SK-N-MC (cell line): Measurements from ENCODE around the gene INSR.

ENCODE experiments used
- DNase-seq: peaks from one replicate; pipeline ENCODE4 v3.0.0-alpha.2; 2011; ENCODE audit warnings: low read depth, low spot score
- H3K27ac ChIP-seq: fragments of 200-600 bp; sonication (generic); 2 replicates; pipeline ENCODE4 v1.5.1; 2016; ENCODE audit warnings: mixed run types
- H3K36me3 ChIP-seq: fragments of 200-600 bp; sonication (generic); 2 replicates; pipeline ENCODE4 v1.6.1; 2017; ENCODE audit warnings: antibody characterized with exemption, low read length, mixed read lengths; ENCODE audit not compliant: insufficient read depth
- H3K4me3 ChIP-seq: fragments of 200-600 bp; sonication (generic); 2 replicates; pipeline ENCODE4 v1.5.1; 2016
- H3K9ac ChIP-seq: fragments of 200-600 bp; sonication (generic); 2 replicates; pipeline ENCODE4 v1.8.0; 2017; ENCODE audit warnings: mixed run types, mixed read lengths; ENCODE audit not compliant: insufficient read length
- H3K9me3 ChIP-seq: fragments of 200-600 bp; sonication (generic); 2 replicates; pipeline ENCODE4 v1.6.1; 2017; ENCODE audit warnings: low read depth, mild to moderate bottlenecking, antibody characterized with exemption, low read length, moderate library complexity, mixed read lengths
- EZH2 ChIP-seq: fragments of 200-600 bp; sonication (generic); IDR thresholded peaks from one replicate; pipeline ENCODE4 v1.6.1; 2017; ENCODE audit warnings: antibody characterized with exemption
- FOXP2 ChIP-seq: optimal IDR thresholded peaks from 2 replicates; pipeline ENCODE3; 2011; ENCODE audit warnings: mild to moderate bottlenecking, moderate library complexity; ENCODE audit not compliant: insufficient read depth; ENCODE audit errors: extremely low read length, control extremely low read depth
- POLR2AphosphoS5 ChIP-seq: IDR thresholded peaks from 2 replicates; pipeline ENCODE4 v1.6.1; 2012; ENCODE audit warnings: mild to moderate bottlenecking, low read depth, low read length, borderline replicate concordance

INSR gene

GRCh38 chr19:7142771-7143170 is 151.4 kb downstream of the INSR start:
- TF ChIP-seq POLR2AphosphoS5 (no peak), EZH2 (no peak), FOXP2 (no peak)
- Histone ChIP-seq H3K4me3 (no peak overlapping the region), H3K36me3 (peaks cover 49% of the 10 kb centered on the region), H3K9ac (no peak overlapping the region), H3K9me3 (no peaks in the 10 kb centered on the region), H3K27ac (no peak overlapping the region)
- no peak for DNase-seq

GRCh38 chr19:7140137-7140536 is 154.1 kb downstream of the INSR start:
- H3K4me3 ChIP-seq = no peak overlapping the region
- H3K36me3 ChIP-seq = peaks cover 48% of the 10 kb centered on the region
- DNase-seq = no peak

DNA sequence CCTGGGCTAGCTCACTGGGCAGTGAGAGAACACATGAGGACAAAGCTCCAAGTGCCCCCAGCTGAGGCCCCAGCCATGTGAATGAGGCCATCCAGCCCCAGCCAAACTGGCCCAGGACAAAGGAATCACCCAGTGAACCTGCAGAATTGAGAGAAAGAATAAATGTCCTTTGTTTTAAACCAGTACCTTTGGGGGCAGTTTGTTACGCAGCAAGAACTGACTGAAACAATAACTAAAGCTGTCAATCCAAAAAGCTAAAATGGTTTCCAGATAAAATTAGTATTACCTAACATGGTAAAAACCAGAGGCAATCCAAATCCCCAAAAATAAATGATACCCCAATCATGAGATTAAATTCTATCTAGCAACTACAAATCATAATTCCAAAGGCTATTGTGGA is 155.1 kb downstream of the INSR start:
- Histone ChIP-seq H3K9me3 (no peaks in the 10 kb centered on the region), H3K4me3 (no peak overlapping the region), H3K36me3 (peaks cover 48% of the 10 kb centered on the region), H3K27ac (no peak overlapping the region), H3K9ac (no peak overlapping the region)
- DNase-seq = no peak
- TF ChIP-seq POLR2AphosphoS5 (no peak), FOXP2 (no peak), EZH2 (no peak)

More at GRCh38 chr19:7140137-7140536, 154.1 kb downstream of the INSR start:
- no peak for TF ChIP-seq EZH2
- TF ChIP-seq FOXP2 = no peak
- no peak for TF ChIP-seq POLR2AphosphoS5
- no peak overlapping the region for H3K9ac ChIP-seq
- no peak overlapping the region for H3K27ac ChIP-seq
- H3K9me3 ChIP-seq = no peaks in the 10 kb centered on the region

GRCh38 chr19:7138402-7138801 is 155.8 kb downstream of the INSR start:
- TF ChIP-seq EZH2 = no peak
- no peak for TF ChIP-seq POLR2AphosphoS5
- no peaks in the 10 kb centered on the region for H3K9me3 ChIP-seq
- H3K27ac ChIP-seq = no peak overlapping the region
- H3K9ac ChIP-seq = no peak overlapping the region
- H3K36me3 ChIP-seq = peaks cover 48% of the 10 kb centered on the region
- DNase-seq = no peak
- H3K4me3 ChIP-seq = no peak overlapping the region

DNA sequence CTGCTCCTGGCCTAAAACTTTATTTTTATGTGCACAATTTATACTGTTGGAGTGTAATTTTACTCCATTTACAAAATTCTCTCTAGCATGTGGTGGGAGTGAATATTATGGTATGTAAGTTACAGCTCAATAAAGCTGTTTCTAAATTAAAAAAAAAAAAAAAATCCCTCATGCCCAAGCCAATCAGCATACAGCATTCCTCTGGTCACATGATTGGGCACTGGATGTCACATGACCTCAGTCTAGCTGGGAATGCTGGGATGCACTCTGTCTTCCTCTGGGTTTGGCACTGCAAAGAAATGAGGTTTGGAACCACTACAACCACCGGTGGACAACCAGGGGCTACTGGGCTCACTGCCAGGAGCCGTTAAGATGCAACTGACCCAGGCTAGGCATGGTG is 157.1 kb downstream of the INSR start:
- TF ChIP-seq EZH2 (no peak), POLR2AphosphoS5 (no peak)
- Histone ChIP-seq H3K27ac (no peak overlapping the region), H3K4me3 (no peak overlapping the region), H3K36me3 (peaks cover 38% of the 10 kb centered on the region), H3K9me3 (no peaks in the 10 kb centered on the region), H3K9ac (no peak overlapping the region)
- DNase-seq = no peak

- no peak for TF ChIP-seq POLR2AphosphoS5
- TF ChIP-seq EZH2 = no peak
- TF ChIP-seq FOXP2 = no peak
- Histone ChIP-seq H3K9me3 (no peaks in the 10 kb centered on the region), H3K9ac (no peak overlapping the region), H3K27ac (no peak overlapping the region), H3K4me3 (no peak overlapping the region), H3K36me3 (peaks cover 28% of the 10 kb centered on the region)
- no peak for DNase-seq
Observed at GRCh38 chr19:7132054-7132453, 162.2 kb downstream of the INSR start.

DNA sequence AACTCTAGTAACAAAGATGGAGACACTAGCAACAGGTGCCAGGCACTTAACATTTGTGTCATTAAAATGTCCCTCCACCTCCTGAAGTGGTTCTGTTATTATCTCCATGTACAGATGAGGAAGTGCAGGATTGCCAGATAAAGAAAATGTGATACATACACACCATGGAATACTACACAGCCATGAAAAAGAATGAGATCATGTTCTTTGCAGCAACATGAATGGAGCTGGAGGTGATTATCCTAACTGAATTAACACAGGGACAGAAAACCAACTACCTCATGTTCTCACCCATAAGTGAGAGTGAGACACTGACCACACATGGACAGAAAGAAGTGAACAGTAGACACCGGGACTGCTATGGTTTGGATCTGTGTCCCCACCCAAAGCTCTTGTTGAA is 164.2 kb downstream of the INSR start:
- TF ChIP-seq POLR2AphosphoS5 (no peak), EZH2 (no peak), FOXP2 (no peak)
- H3K4me3 ChIP-seq = no peak overlapping the region
- H3K36me3 ChIP-seq = peaks cover 44% of the 10 kb centered on the region
- DNase-seq = no peak
- H3K27ac ChIP-seq = no peak overlapping the region
- H3K9me3 ChIP-seq = no peaks in the 10 kb centered on the region
- H3K9ac ChIP-seq = no peak overlapping the region

GRCh38 chr19:7126132-7126531 is 168.1 kb downstream of the INSR start:
- Histone ChIP-seq H3K9ac (no peak overlapping the region), H3K4me3 (no peak overlapping the region), H3K9me3 (no peaks in the 10 kb centered on the region), H3K36me3 (peaks cover 45% of the 10 kb centered on the region), H3K27ac (no peak overlapping the region)
- no peak for TF ChIP-seq EZH2
- DNase-seq = no peak

- H3K9ac ChIP-seq = no peak overlapping the region
- no peak overlapping the region for H3K27ac ChIP-seq
- H3K36me3 ChIP-seq = peaks cover 46% of the 10 kb centered on the region
- H3K4me3 ChIP-seq = no peak overlapping the region
- TF ChIP-seq EZH2 (no peak), FOXP2 (no peak), POLR2AphosphoS5 (no peak)
- no peaks in the 10 kb centered on the region for H3K9me3 ChIP-seq
- no peak for DNase-seq
Observed at GRCh38 chr19:7125221-7125620, 169.0 kb downstream of the INSR start.
